HCT116 (cell line): ENCODE measurements around the gene LRRN1. TPM values are rescaled to one million over a fixed set of nuclear protein-coding genes. Genes with fewer than 3 reads are reported as not detected.

Experiments
- ATAC-seq: fragments of 200-7000 bp; cut with Tn5 transposase; 2 replicates; pipeline ENCODE4 v1.9.1; 2020; ENCODE audit warnings: mild to moderate bottlenecking, moderate library complexity
- Bru-seq: library from RNA; stranded (reverse); fragments of 400-500 nt; gene quantifications from one replicate; lab custom pipeline; 2021; lab: Mats Ljungman, UMichigan
- BruChase-seq, 2 experiments: library from RNA; stranded (reverse); fragments of 400-500 nt; gene quantifications; one replicate each; lab custom pipeline; 2021; lab: Mats Ljungman, UMichigan
- BruUV-seq: library from RNA; stranded (reverse); fragments of 400-500 nt; replicated peaks from 2 replicates; lab custom pipeline; 2021; lab: Mats Ljungman, UMichigan
- CTCF ChIA-PET: fragments of 300-600 bp; sonication (Branson Sonifier 250); formaldehyde crosslinking; loops from one replicate; lab custom pipeline; 2021; ENCODE audit warnings: antibody characterized with exemption; lab: Charles Lee
- POLR2A ChIA-PET: fragments of 300-600, 350-600 bp; sonication (Branson Sonifier 250); formaldehyde crosslinking; loops from one replicate; lab custom pipeline; 2021; ENCODE audit warnings: antibody characterized with exemption; lab: Charles Lee
- RAD21 ChIA-PET, 2 experiments: fragments of 300-600 bp; sonication (Branson Sonifier 250); formaldehyde crosslinking; loops; one replicate each; lab custom pipeline; 2023; ENCODE audit warnings: low total read pairs in 2 of 2; ENCODE audit not compliant: uncharacterized antibody in 2 of 2, unreplicated experiment in 2 of 2, low non-redundant PET in 1 of 2; lab: Charles Lee
- DNase-seq: peaks from one replicate; pipeline ENCODE4 v3.0.0-alpha.2; 2010; ENCODE audit warnings: low read depth, low spot score
- H2AFZ ChIP-seq: fragments of 200-600 bp; shearing (Covaris generic), sonication (generic); 2 replicates; pipeline ENCODE4 v1.6.1; 2017; ENCODE audit warnings: low read depth, mixed run types, mixed read lengths, antibody characterized with exemption, low read length; ENCODE audit not compliant: poor library complexity, severe bottlenecking
- H3K27ac ChIP-seq: 2 replicates; pipeline ENCODE4 v1.5.1; 2012; ENCODE audit warnings: low read depth, low read length
- H3K27me3 ChIP-seq: fragments of 200-600 bp; sonication (generic); 2 replicates; pipeline ENCODE4 v1.6.1; 2016; ENCODE audit warnings: mixed run types, low read length, mixed read lengths; ENCODE audit not compliant: insufficient read depth
- H3K36me3 ChIP-seq, 2 experiments: fragments of 200-500 bp in 1 of 2; fragments of 200-600 bp in 1 of 2; sonication (Bioruptor generic) in 1 of 2; sonication (generic) in 1 of 2; 2 replicates each; pipeline versions ENCODE4 v1.5.1 to v1.6.1; 2014 to 2016; ENCODE audit warnings: low read length in 2 of 2, inconsistent platforms in 1 of 2, mixed read lengths in 1 of 2, mixed run types in 1 of 2; ENCODE audit not compliant: insufficient read depth in 2 of 2, control insufficient read depth in 1 of 2
- H3K4me1 ChIP-seq, 2 experiments: fragments of 200-600 bp in 1 of 2; sonication (generic) in 1 of 2; 2 replicates each; pipeline versions ENCODE4 v1.5.1 to v1.6.1; 2012 to 2017; ENCODE audit warnings: low read length in 2 of 2, inconsistent platforms in 1 of 2, mild to moderate bottlenecking in 1 of 2, mixed read lengths in 1 of 2, mixed run types in 1 of 2, moderate library complexity in 1 of 2; ENCODE audit not compliant: insufficient read depth in 2 of 2, control insufficient read depth in 1 of 2
- H3K4me2 ChIP-seq: fragments of 200-600 bp; sonication (generic); 2 replicates; pipeline ENCODE4 v1.6.1; 2017; ENCODE audit warnings: mixed run types, low read length, mixed read lengths
- H3K4me3 ChIP-seq, 2 experiments: fragments of 200-600 bp in 1 of 2; sonication (generic) in 1 of 2; replicated peaks in 1 of 2; 2 replicates each; pipeline ENCODE4 v1.5.1; 2011 to 2016; ENCODE audit warnings: low read length in 2 of 2, control low read depth in 1 of 2, low read depth in 1 of 2, mild to moderate bottlenecking in 1 of 2, mixed read lengths in 1 of 2, mixed run types in 1 of 2
- H3K79me2 ChIP-seq: fragments of 200-600 bp; sonication (generic); 2 replicates; pipeline ENCODE4 v1.6.1; 2017; ENCODE audit warnings: mild to moderate bottlenecking, mixed run types, low read length, moderate library complexity, mixed read lengths; ENCODE audit not compliant: insufficient read depth
- H3K9ac ChIP-seq: fragments of 200-600 bp; sonication (generic); 2 replicates; pipeline ENCODE4 v1.6.1; 2016; ENCODE audit warnings: low read length, mixed read lengths
- H3K9me2 ChIP-seq: fragments of 200-600 bp; sonication (generic), shearing (Covaris generic); 2 replicates; pipeline ENCODE4 v1.6.1; 2017; ENCODE audit warnings: mixed run types, mild to moderate bottlenecking, moderate library complexity; ENCODE audit not compliant: insufficient read depth
- H3K9me3 ChIP-seq, 2 experiments: fragments of 200-500 bp in 1 of 2; fragments of 200-600 bp in 1 of 2; sonication (Bioruptor generic) in 1 of 2; sonication (generic) in 1 of 2; 2 replicates each; pipeline ENCODE4 v1.6.1; 2014 to 2017; ENCODE audit warnings: low read length in 2 of 2, mixed read lengths in 2 of 2, inconsistent platforms in 1 of 2, low read depth in 1 of 2, mild to moderate bottlenecking in 1 of 2, mixed run types in 1 of 2, moderate library complexity in 1 of 2; ENCODE audit not compliant: control insufficient read depth in 1 of 2, insufficient read depth in 1 of 2
- H4K20me1 ChIP-seq: fragments of 200-600 bp; sonication (generic), shearing (Covaris generic); 2 replicates; pipeline ENCODE4 v1.6.1; 2017; ENCODE audit warnings: mixed run types, mild to moderate bottlenecking, moderate library complexity; ENCODE audit not compliant: insufficient read depth
- EGR1 ChIP-seq: IDR thresholded peaks from 2 replicates; pipeline ENCODE4 v1.6.1; 2012; ENCODE audit warnings: low read depth
- ELF1 ChIP-seq: IDR thresholded peaks from 2 replicates; pipeline ENCODE4 v1.6.1; 2012; ENCODE audit warnings: low read depth, borderline replicate concordance
- EZH2 ChIP-seq: fragments of 200-600 bp; sonication (generic); IDR thresholded peaks from 2 replicates; pipeline ENCODE4 v1.6.1; 2017; ENCODE audit warnings: antibody characterized with exemption, mixed run types
- FOSL1 ChIP-seq: IDR thresholded peaks from 2 replicates; pipeline ENCODE4 v1.6.1; 2012; ENCODE audit warnings: low read depth
- JUND ChIP-seq: IDR thresholded peaks from 2 replicates; pipeline ENCODE4 v1.6.1; 2012
- SIN3A ChIP-seq: IDR thresholded peaks from 2 replicates; pipeline ENCODE4 v1.6.1; 2012; ENCODE audit warnings: low read depth
- SP1 ChIP-seq: IDR thresholded peaks from 2 replicates; pipeline ENCODE4 v1.6.1; 2012; ENCODE audit warnings: low read depth
- SRF ChIP-seq: IDR thresholded peaks from 2 replicates; pipeline ENCODE4 v1.6.1; 2012; ENCODE audit warnings: low read depth
- TCF7L2 ChIP-seq: IDR thresholded peaks from 2 replicates; pipeline ENCODE4 v1.7.0; 2011; ENCODE audit warnings: borderline replicate concordance, inconsistent platforms; ENCODE audit not compliant: insufficient read depth, insufficient read length; ENCODE audit errors: extremely low read depth
- ZFX ChIP-seq: fragments of 450-650 bp; IDR thresholded peaks from 2 replicates; pipeline ENCODE4 v1.6.1; 2017
- intact Hi-C: fragments of 100-400 bp; cut with micrococcal nuclease; formaldehyde crosslinking; loops from 2 replicates; pipeline ENCODE4 v1.10.0; 2022
- long read RNA-seq: library from polyadenylated mRNA; unstranded; transcript quantifications from one replicate; pipeline ENCODE4 v2.0.0, GENCODE V29; 2021; ENCODE audit not compliant: unreplicated experiment
- polyA plus RNA-seq: library from polyadenylated mRNA; unstranded; fragments of >200 nt; gene quantifications from 2 replicates; pipeline ENCODE4 v1.2.1, GENCODE V29; 2012; ENCODE audit warnings: missing spikeins
- total RNA-seq: library from RNA; stranded (reverse); gene quantifications from one replicate; pipeline ENCODE4 v1.2.1, GENCODE V29; 2021; ENCODE audit not compliant: unreplicated experiment
- TF ChIP-seq, protein P1 (sequence below), 3 experiments: fragments of 200-600 bp in 1 of 3; sonication (generic) in 1 of 3; IDR thresholded peaks in 2 of 3; conservative IDR thresholded peaks in 1 of 3; 2 replicates each; pipeline ENCODE4 v1.5.1; 2012 to 2017; ENCODE audit warnings: low read depth in 2 of 3, low read length in 2 of 3, antibody characterized with exemption in 1 of 3, borderline replicate concordance in 1 of 3, control low read depth in 1 of 3, mild to moderate bottlenecking in 1 of 3, mixed read lengths in 1 of 3, mixed run types in 1 of 3, moderate library complexity in 1 of 3; ENCODE audit not compliant: insufficient read depth in 1 of 3
- TF ChIP-seq, protein P2 (sequence below): IDR thresholded peaks from 2 replicates; pipeline ENCODE4 v1.6.1; 2011; ENCODE audit warnings: mild to moderate bottlenecking, low read length, moderate library complexity; ENCODE audit not compliant: insufficient replicate concordance; ENCODE audit errors: extremely low read depth
- TF ChIP-seq, protein P3 (sequence below): IDR thresholded peaks from 2 replicates; pipeline ENCODE4 v1.6.1; 2012; ENCODE audit warnings: low read depth

LRRN1 gene
- total RNA-seq: 0.10 TPM
- polyA plus RNA-seq: not detected in 2 replicates
- Bru-seq, nascent RNA: percentile 5 among the genes with signal in this experiment
- BruChase-seq, experiment 1, labeled RNA remaining after a 6-hour chase: percentile 7 among the genes with signal in this experiment
- BruChase-seq, experiment 2, labeled RNA remaining after a 2-hour chase: percentile 2 among the genes with signal in this experiment
- long read RNA-seq: 0 reads

DNA sequence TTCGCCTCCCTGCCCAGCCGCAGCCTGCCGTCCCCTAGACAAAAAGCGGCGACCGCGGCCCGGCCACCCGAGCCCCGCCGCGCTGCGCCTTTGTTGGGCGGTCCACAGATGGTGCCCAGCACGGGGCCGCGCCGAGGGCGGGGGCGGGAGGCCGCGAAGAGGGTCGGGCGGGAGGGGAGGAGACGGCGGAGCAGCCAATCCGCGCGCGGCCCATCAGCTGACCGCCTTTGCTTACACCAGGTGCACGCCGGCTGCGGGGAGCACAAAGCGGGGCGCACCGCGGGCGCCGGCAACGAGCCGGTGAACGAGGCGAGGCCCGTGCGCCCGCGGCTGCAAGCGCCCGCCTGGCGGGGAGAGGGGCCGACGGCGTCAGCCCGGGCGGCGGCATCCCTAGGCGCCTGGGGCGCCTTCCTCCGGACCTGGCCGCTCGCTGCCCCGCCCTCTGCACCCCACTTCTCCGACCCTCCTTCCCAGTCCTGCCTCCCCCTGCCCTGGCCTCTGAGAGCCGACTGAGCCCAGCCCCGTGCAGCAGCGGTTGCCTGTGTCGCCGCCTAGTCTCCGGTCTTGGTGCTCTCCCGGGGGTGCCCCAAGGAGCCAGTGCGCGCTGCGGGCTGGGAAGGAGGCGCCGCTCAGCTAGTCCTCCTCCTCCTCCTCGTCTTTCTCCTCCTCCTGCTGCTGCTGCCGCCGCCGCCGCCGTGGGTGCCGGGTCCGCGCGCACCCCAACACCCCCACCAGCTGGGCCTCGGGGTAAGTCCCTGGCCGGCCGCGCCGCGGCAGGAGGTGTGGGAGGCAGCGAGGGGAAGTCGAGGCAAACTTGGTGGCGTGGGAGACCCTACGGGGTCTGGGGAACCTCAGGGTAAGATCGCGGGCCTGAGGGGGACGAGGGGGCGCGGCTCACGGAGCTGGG, at the start of gene LRRN1:
TSS of gene LRRN1 (plus strand) at position 259 of the 907 bp plus-strand sequence. CDS start 45,211 bp downstream, outside the sequence.
- H3K27ac ChIP-seq: no peak within 1 kb of the TSS
- intact Hi-C loops: no loop called here
- no peak within 1 kb of the TSS for H3K4me2 ChIP-seq
- ATAC-seq (no peak), DNase-seq (no peak)
- H3K9ac ChIP-seq: no peak within 1 kb of the TSS
- POLR2A ChIA-PET: no interaction called here
- no peaks in the 10 kb centered on the region for H3K9me2 ChIP-seq
- H3K4me1 ChIP-seq: no peaks in the 10 kb centered on the region
- no peak within 1 kb of the TSS for H3K4me3 ChIP-seq
- CTCF ChIA-PET: no interaction called here
- no peaks in the 10 kb centered on the region for H4K20me1 ChIP-seq
- peaks cover under 1 to 6% of the 10 kb centered on the region in 2 experiments; a peak in 2 of 4 replicates for H3K9me3 ChIP-seq
- no peaks in the 10 kb centered on the region for H3K79me2 ChIP-seq
- BruUV-seq: no TSS peak
- H2AFZ ChIP-seq: no peak within 1 kb of the TSS
- no peaks in the 10 kb centered on the region for H3K27me3 ChIP-seq
- RAD21 ChIA-PET: no interaction called here
- H3K36me3 ChIP-seq: no peaks in the 10 kb centered on the region
- TF ChIP-seq SP1: no peak
- TF ChIP-seq ELF1: no peak
- TF ChIP-seq ZFX: no peak
- TF ChIP-seq, protein P1, sequence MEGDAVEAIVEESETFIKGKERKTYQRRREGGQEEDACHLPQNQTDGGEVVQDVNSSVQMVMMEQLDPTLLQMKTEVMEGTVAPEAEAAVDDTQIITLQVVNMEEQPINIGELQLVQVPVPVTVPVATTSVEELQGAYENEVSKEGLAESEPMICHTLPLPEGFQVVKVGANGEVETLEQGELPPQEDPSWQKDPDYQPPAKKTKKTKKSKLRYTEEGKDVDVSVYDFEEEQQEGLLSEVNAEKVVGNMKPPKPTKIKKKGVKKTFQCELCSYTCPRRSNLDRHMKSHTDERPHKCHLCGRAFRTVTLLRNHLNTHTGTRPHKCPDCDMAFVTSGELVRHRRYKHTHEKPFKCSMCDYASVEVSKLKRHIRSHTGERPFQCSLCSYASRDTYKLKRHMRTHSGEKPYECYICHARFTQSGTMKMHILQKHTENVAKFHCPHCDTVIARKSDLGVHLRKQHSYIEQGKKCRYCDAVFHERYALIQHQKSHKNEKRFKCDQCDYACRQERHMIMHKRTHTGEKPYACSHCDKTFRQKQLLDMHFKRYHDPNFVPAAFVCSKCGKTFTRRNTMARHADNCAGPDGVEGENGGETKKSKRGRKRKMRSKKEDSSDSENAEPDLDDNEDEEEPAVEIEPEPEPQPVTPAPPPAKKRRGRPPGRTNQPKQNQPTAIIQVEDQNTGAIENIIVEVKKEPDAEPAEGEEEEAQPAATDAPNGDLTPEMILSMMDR (IDR thresholded peaks at IDR 0.05 in 2 of 3, conservative IDR thresholded peaks at IDR 0.05 in 1 of 3; ENCODE audit: borderline replicate concordance in 1 of 3, insufficient read depth in 1 of 3, low read depth in 2 of 3, low read length in 2 of 3): no peak
- TF ChIP-seq FOSL1: no peak
- no peak for TF ChIP-seq SIN3A
- no peak for TF ChIP-seq EGR1
- TF ChIP-seq, protein P2, sequence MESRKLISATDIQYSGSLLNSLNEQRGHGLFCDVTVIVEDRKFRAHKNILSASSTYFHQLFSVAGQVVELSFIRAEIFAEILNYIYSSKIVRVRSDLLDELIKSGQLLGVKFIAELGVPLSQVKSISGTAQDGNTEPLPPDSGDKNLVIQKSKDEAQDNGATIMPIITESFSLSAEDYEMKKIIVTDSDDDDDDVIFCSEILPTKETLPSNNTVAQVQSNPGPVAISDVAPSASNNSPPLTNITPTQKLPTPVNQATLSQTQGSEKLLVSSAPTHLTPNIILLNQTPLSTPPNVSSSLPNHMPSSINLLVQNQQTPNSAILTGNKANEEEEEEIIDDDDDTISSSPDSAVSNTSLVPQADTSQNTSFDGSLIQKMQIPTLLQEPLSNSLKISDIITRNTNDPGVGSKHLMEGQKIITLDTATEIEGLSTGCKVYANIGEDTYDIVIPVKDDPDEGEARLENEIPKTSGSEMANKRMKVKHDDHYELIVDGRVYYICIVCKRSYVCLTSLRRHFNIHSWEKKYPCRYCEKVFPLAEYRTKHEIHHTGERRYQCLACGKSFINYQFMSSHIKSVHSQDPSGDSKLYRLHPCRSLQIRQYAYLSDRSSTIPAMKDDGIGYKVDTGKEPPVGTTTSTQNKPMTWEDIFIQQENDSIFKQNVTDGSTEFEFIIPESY: no peak
- TF ChIP-seq EZH2: no peak
- TF ChIP-seq, protein P3, sequence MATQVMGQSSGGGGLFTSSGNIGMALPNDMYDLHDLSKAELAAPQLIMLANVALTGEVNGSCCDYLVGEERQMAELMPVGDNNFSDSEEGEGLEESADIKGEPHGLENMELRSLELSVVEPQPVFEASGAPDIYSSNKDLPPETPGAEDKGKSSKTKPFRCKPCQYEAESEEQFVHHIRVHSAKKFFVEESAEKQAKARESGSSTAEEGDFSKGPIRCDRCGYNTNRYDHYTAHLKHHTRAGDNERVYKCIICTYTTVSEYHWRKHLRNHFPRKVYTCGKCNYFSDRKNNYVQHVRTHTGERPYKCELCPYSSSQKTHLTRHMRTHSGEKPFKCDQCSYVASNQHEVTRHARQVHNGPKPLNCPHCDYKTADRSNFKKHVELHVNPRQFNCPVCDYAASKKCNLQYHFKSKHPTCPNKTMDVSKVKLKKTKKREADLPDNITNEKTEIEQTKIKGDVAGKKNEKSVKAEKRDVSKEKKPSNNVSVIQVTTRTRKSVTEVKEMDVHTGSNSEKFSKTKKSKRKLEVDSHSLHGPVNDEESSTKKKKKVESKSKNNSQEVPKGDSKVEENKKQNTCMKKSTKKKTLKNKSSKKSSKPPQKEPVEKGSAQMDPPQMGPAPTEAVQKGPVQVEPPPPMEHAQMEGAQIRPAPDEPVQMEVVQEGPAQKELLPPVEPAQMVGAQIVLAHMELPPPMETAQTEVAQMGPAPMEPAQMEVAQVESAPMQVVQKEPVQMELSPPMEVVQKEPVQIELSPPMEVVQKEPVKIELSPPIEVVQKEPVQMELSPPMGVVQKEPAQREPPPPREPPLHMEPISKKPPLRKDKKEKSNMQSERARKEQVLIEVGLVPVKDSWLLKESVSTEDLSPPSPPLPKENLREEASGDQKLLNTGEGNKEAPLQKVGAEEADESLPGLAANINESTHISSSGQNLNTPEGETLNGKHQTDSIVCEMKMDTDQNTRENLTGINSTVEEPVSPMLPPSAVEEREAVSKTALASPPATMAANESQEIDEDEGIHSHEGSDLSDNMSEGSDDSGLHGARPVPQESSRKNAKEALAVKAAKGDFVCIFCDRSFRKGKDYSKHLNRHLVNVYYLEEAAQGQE: no peak
- TF ChIP-seq TCF7L2: no peak
- no peak for TF ChIP-seq SRF
- TF ChIP-seq JUND: no peak
